Small intestine (tissue), 7 donors: ENCODE measurements around the gene DNAH10. TPM values are rescaled to one million over a fixed set of nuclear protein-coding genes. Genes with fewer than 3 reads are reported as not detected.
A peak's percentile ranks its signal among the peaks of the same experiment; 100 is the strongest.

Experiments
- DNase-seq, 2 donors: peaks; one replicate each; pipeline versions ENCODE4 v3.0.0 to v3.0.0-alpha.2; 2013
- FAIRE-seq: peaks from 2 replicates; lab custom pipeline; 2012; peaks lifted over from hg19 to GRCh38; lab: Jason Lieb, UNC
- H3K27ac ChIP-seq, 3 donors: one replicate each; pipeline ENCODE4 v1.5.1; 2013; ENCODE audit warnings: low read length in 2 of 3, mild to moderate bottlenecking in 2 of 3, control low read depth in 1 of 3, inconsistent platforms in 1 of 3, low read depth in 1 of 3, moderate library complexity in 1 of 3
- H3K27me3 ChIP-seq, 3 donors: one replicate each; pipeline ENCODE4 v1.6.1; 2013; ENCODE audit warnings: low read length in 3 of 3, inconsistent platforms in 1 of 3; ENCODE audit not compliant: control insufficient read depth in 3 of 3, insufficient read depth in 3 of 3
- H3K36me3 ChIP-seq, 3 donors: one replicate each; pipeline ENCODE4 v1.6.1; 2013; ENCODE audit warnings: low read length in 3 of 3, inconsistent platforms in 1 of 3, low read depth in 1 of 3, mild to moderate bottlenecking in 1 of 3, moderate library complexity in 1 of 3; ENCODE audit not compliant: control insufficient read depth in 3 of 3, insufficient read depth in 2 of 3
- H3K4me1 ChIP-seq, 3 donors: one replicate each; pipeline ENCODE4 v1.6.1; 2013; ENCODE audit warnings: low read length in 2 of 3, inconsistent platforms in 1 of 3, low read depth in 1 of 3, mild to moderate bottlenecking in 1 of 3, moderate library complexity in 1 of 3; ENCODE audit not compliant: control insufficient read depth in 3 of 3, insufficient read depth in 2 of 3
- H3K4me3 ChIP-seq, 3 donors: one replicate each; pipeline ENCODE4 v1.5.1; 2013; ENCODE audit warnings: low read length in 3 of 3, control low read depth in 1 of 3, inconsistent platforms in 1 of 3, low read depth in 1 of 3, mild to moderate bottlenecking in 1 of 3, moderate library complexity in 1 of 3
- H3K9me3 ChIP-seq, 2 donors: one replicate each; pipeline ENCODE4 v1.6.1; 2013; ENCODE audit warnings: low read depth in 1 of 2, low read length in 1 of 2; ENCODE audit not compliant: control insufficient read depth in 2 of 2, insufficient read depth in 1 of 2
- WGBS, 3 donors: extraction: QIAGEN DNeasy Blood & Tissue Kit; methylation state at CpG; one replicate each; pipeline ENCODE4 v1.1.7; 2013; 5-methylcytosine and 5-hydroxymethylcytosine counted together
- polyA plus RNA-seq, 4 donors: library from polyadenylated mRNA; stranded (reverse) in 3 of 4; unstranded in 1 of 4; fragments of 200-250 nt in 3 of 4; fragments of 120-200 nt in 1 of 4; gene quantifications; one replicate each; pipeline versions ENCODE4 v1.2.1 to v1.2.3, GENCODE V29; 2013
- donor health status: healthy with polysubstance abuse.
- donor health status: control.
- donor health status: control.
- donor health status: Bipolar disorder and iron deficiency.
- donor health status: healthy.

The DNAH10 gene
- polyA plus RNA-seq, 4 donors, result 0.22 to 0.50 (median 0.45) TPM; not detected in 1

- 8 to 22% (median 13%) methylated on average over 2 of the region's 2 CpGs for WGBS, 3 donors
Observed at GRCh38 chr12:123807670-123808069, 45.6 kb downstream of the DNAH10 start.

GRCh38 chr12:123808167-123808566 lies 46.1 kb downstream of the DNAH10 start:
- FAIRE-seq, result no peak

More at GRCh38 chr12:123807670-123808069, 45.6 kb downstream of the DNAH10 start:
- FAIRE-seq (no peak), DNase-seq (no peak)
- Histone ChIP-seq H3K9me3 (no peaks in the 10 kb centered on the region), H3K27me3 (no peaks in the 10 kb centered on the region), H3K36me3 (no peaks in the 10 kb centered on the region), H3K27ac (no peak overlapping the region), H3K4me3 (no peak overlapping the region), H3K4me1 (no peaks in the 10 kb centered on the region)

GRCh38 chr12:123813349-123813748 lies 51.2 kb downstream of the DNAH10 start:
- FAIRE-seq (no peak), DNase-seq (no peak)
- 90 to 93% (median 91%) methylated on average over 7 of the region's 7 CpGs for WGBS, 3 donors

More at GRCh38 chr12:123808167-123808566, 46.1 kb downstream of the DNAH10 start:
- peak; percentile 11 to 12 for DNase-seq
- no peaks in the 10 kb centered on the region for H3K9me3 ChIP-seq
- no peaks in the 10 kb centered on the region for H3K36me3 ChIP-seq
- H3K27ac ChIP-seq, result no peak overlapping the region
- no peaks in the 10 kb centered on the region for H3K4me1 ChIP-seq
- no peaks in the 10 kb centered on the region for H3K27me3 ChIP-seq
- H3K4me3 ChIP-seq, result no peak overlapping the region
- 50 to 70% (median 64%) methylated on average over 4 of the region's 4 CpGs for WGBS, 3 donors

GRCh38 chr12:123815968-123816367 lies 53.9 kb downstream of the DNAH10 start:
- no peaks in the 10 kb centered on the region for H3K4me1 ChIP-seq
- peaks cover 0 to 9% of the 10 kb centered on the region in 2 donors for H3K9me3 ChIP-seq
- WGBS, 3 donors, result 69 to 73% (median 72%) methylated on average over 2 of the region's 2 CpGs
- no peak for FAIRE-seq
- no peaks in the 10 kb centered on the region for H3K36me3 ChIP-seq
- peaks cover 0 to 1% (median 0%) of the 10 kb centered on the region in 3 donors for H3K27me3 ChIP-seq
- no peak overlapping the region for H3K4me3 ChIP-seq
- no peak for DNase-seq
- H3K27ac ChIP-seq, result no peak overlapping the region

More at GRCh38 chr12:123813349-123813748, 51.2 kb downstream of the DNAH10 start:
- no peak overlapping the region for H3K4me3 ChIP-seq
- peaks cover 0 to 1% (median 0%) of the 10 kb centered on the region in 3 donors for H3K27me3 ChIP-seq
- no peaks in the 10 kb centered on the region for H3K4me1 ChIP-seq
- no peaks in the 10 kb centered on the region for H3K36me3 ChIP-seq
- peaks cover 0 to 9% of the 10 kb centered on the region in 2 donors for H3K9me3 ChIP-seq
- H3K27ac ChIP-seq, result no peak overlapping the region

- H3K27me3 ChIP-seq, result peaks cover 0 to 1% (median 0%) of the 10 kb centered on the region in 3 donors
- 93 to 95% (median 94%) methylated on average over 4 of the region's 4 CpGs for WGBS, 3 donors
- H3K36me3 ChIP-seq, result no peaks in the 10 kb centered on the region
- peaks cover 0 to 9% of the 10 kb centered on the region in 2 donors for H3K9me3 ChIP-seq
- H3K4me3 ChIP-seq, result no peak overlapping the region
- FAIRE-seq (no peak), DNase-seq (no peak)
- H3K4me1 ChIP-seq, result no peaks in the 10 kb centered on the region
- no peak overlapping the region for H3K27ac ChIP-seq
Observed at GRCh38 chr12:123816896-123817537, 54.9 kb downstream of the DNAH10 start.

GRCh38 chr12:123822804-123823203 lies 60.7 kb downstream of the DNAH10 start:
- Histone ChIP-seq H3K27ac (no peak overlapping the region), H3K4me3 (no peak overlapping the region), H3K9me3 (peaks cover 0 to 6% of the 10 kb centered on the region in 2 donors), H3K27me3 (peaks cover 0 to 4% (median 0%) of the 10 kb centered on the region in 3 donors), H3K36me3 (no peaks in the 10 kb centered on the region), H3K4me1 (peaks cover 0 to 4% (median 0%) of the 10 kb centered on the region in 3 donors)
- WGBS, 3 donors, result 33 to 69% (median 48%) methylated on average over 6 of the region's 6 CpGs
- DNase-seq (peak; percentile 29 to 63), FAIRE-seq (no peak)

- Histone ChIP-seq H3K36me3 (no peaks in the 10 kb centered on the region), H3K27ac (no peak overlapping the region), H3K9me3 (peaks cover 0 to 13% of the 10 kb centered on the region in 2 donors), H3K27me3 (peaks cover 0 to 4% (median 0%) of the 10 kb centered on the region in 3 donors), H3K4me3 (no peak overlapping the region), H3K4me1 (no peaks in the 10 kb centered on the region)
- WGBS, 3 donors, result 66 to 75% (median 68%) methylated on average over 3 of the region's 3 CpGs
- DNase-seq, result no peak
- no peak for FAIRE-seq
Observed at GRCh38 chr12:123828120-123828519, 66.0 kb downstream of the DNAH10 start.

- peaks cover 0 to 4% (median 0%) of the 10 kb centered on the region in 3 donors for H3K27me3 ChIP-seq
- H3K9me3 ChIP-seq, result peaks cover 0 to 18% of the 10 kb centered on the region in 2 donors
- no peak for DNase-seq
- no peak overlapping the region for H3K4me3 ChIP-seq
- no peaks in the 10 kb centered on the region for H3K4me1 ChIP-seq
- H3K36me3 ChIP-seq, result no peaks in the 10 kb centered on the region
- H3K27ac ChIP-seq, result no peak overlapping the region
- FAIRE-seq, result no peak
- WGBS, 3 donors, result 81 to 87% (median 86%) methylated on average over 13 of the region's 13 CpGs
Observed at GRCh38 chr12:123828854-123829547, 66.9 kb downstream of the DNAH10 start.
